Common myeloid progenitor, CD34-positive (primary cell): ENCODE results near the gene ATP9A.

ENCODE experiments used
- CTCF ChIA-PET: fragments of 350-600 bp; sonication (Branson Sonifier 250); formaldehyde crosslinking; loops from one replicate; lab custom pipeline; 2021; ENCODE audit warnings: antibody characterized with exemption; lab: Charles Lee
- POLR2A ChIA-PET: fragments of 350-600 bp; sonication (Branson Sonifier 250); formaldehyde crosslinking; loops from one replicate; lab custom pipeline; 2021; ENCODE audit warnings: antibody characterized with exemption; lab: Charles Lee
- DNase-seq, 3 donors: peaks; one replicate each; pipeline versions ENCODE4 v3.0.0 to v3.0.0-alpha.2; 2013
- H3K27ac ChIP-seq, 2 experiments: 1 replicate in 1 of 2; 2 replicates in 1 of 2; pipeline ENCODE4 v1.7.0; 2013; ENCODE audit warnings: inconsistent platforms in 2 of 2, low read length in 2 of 2, mild to moderate bottlenecking in 2 of 2, low read depth in 1 of 2, moderate library complexity in 1 of 2; ENCODE audit not compliant: severe bottlenecking in 2 of 2, insufficient read depth in 1 of 2, poor library complexity in 1 of 2
- H3K27me3 ChIP-seq, 5 experiments: replicated peaks in 2 of 5; 1 replicate in 3 of 5; 2 replicates in 2 of 5; pipeline versions ENCODE4 v1.6.1 to v1.7.0; 2013; ENCODE audit warnings: low read length in 4 of 5, mild to moderate bottlenecking in 2 of 5, moderate library complexity in 2 of 5, inconsistent platforms in 1 of 5; ENCODE audit not compliant: insufficient read depth in 5 of 5, control insufficient read depth in 4 of 5
- H3K36me3 ChIP-seq, 4 experiments: 1 replicate in 2 of 4; 2 replicates in 2 of 4; pipeline versions ENCODE4 v1.6.1 to v1.7.0; 2013; ENCODE audit warnings: low read length in 3 of 4, control low read depth in 1 of 4, mild to moderate bottlenecking in 1 of 4; ENCODE audit not compliant: control insufficient read depth in 4 of 4, insufficient read depth in 4 of 4
- H3K4me1 ChIP-seq, 4 experiments: 1 replicate in 3 of 4; 2 replicates in 1 of 4; pipeline versions ENCODE4 v1.6.1 to v1.7.1; 2013; ENCODE audit warnings: low read length in 3 of 4, mild to moderate bottlenecking in 3 of 4, control low read depth in 1 of 4, inconsistent platforms in 1 of 4, moderate library complexity in 1 of 4; ENCODE audit not compliant: control insufficient read depth in 4 of 4, insufficient read depth in 4 of 4; ENCODE audit errors: control extremely low read depth in 1 of 4
- H3K4me3 ChIP-seq, 7 experiments: 1 replicate in 4 of 7; 2 replicates in 3 of 7; pipeline versions ENCODE4 v1.5.1 to v1.7.0; 2013; ENCODE audit warnings: mild to moderate bottlenecking in 7 of 7, low read length in 6 of 7, moderate library complexity in 6 of 7, inconsistent platforms in 2 of 7, low read depth in 2 of 7, control low read depth in 1 of 7; ENCODE audit not compliant: insufficient read depth in 4 of 7, control insufficient read depth in 1 of 7; ENCODE audit errors: extremely low read depth in 1 of 7
- H3K9me3 ChIP-seq, 5 experiments: 1 replicate in 4 of 5; 2 replicates in 1 of 5; pipeline versions ENCODE4 v1.6.1 to v1.7.1; 2013; ENCODE audit warnings: low read length in 4 of 5, mild to moderate bottlenecking in 2 of 5, inconsistent platforms in 1 of 5, low read depth in 1 of 5, moderate library complexity in 1 of 5; ENCODE audit not compliant: control insufficient read depth in 4 of 5, insufficient read depth in 2 of 5; ENCODE audit errors: control extremely low read depth in 1 of 5
- WGBS: methylation state at CpG from one replicate; pipeline ENCODE4 v1.1.5; 2013; ENCODE audit not compliant: insufficient coverage; 5-methylcytosine and 5-hydroxymethylcytosine counted together

ATP9A gene

DNA sequence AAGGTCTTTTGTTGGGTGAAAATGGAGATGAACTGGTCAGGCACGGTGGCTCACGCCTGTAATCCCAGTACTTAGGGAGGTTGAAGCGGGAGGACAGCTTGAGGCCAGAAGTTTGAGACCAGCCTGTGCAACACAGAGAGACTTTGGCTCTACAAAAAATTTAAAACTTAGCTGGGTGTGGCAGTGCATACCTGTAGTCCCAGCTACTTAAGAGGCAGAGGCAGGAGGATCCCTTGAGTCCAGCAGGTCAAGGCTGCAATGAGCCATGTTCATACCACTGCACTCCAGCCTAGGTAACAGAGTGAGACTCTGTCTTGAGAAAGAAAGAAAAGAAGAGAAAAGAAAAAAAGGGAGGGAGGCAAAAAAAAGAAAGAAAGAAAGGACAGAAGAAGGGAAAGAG is 134.8 kb downstream of the ATP9A start:
- no peak overlapping the region for H3K4me3 ChIP-seq
- H3K4me1 ChIP-seq, result peaks cover 13 to 37% (median 23%) of the 10 kb centered on the region in 4 experiments
- H3K27ac ChIP-seq, result no peak overlapping the region
- no peaks in the 10 kb centered on the region for H3K27me3 ChIP-seq
- CTCF ChIA-PET, result interaction anchor here (1.2 kb wide), 1 partner anchor 91 kb away, joined by 3 read pairs; the partner anchor contains the start of gene NFATC2
- WGBS, result 100% methylated on average over 3 of the region's 3 CpGs
- H3K36me3 ChIP-seq, result peaks cover 0 to 3% (median 1%) of the 10 kb centered on the region in 4 experiments
- no peak for DNase-seq
- POLR2A ChIA-PET, result no interaction called here
- no peaks in the 10 kb centered on the region for H3K9me3 ChIP-seq

DNA sequence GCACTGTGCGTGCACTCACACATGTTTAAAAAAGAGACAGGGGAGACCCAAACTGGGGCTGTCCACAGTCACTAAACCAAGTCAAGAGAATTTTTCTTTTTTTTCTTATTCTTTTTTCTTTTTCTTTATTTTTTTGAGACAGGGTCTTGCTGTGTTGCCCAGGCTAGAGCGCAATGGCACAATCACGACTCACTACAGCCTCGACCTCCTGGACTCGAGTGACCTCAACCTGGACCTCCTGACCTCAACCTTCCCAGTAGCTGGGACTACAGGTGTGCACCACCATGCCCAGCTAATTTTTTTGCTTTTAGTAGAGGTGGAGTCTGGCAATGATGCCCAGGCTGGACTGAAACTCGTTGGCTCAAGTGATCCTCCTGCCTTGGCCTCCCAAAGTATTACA is 136.2 kb downstream of the ATP9A start:
- WGBS, result 100% methylated on average over 6 of the region's 6 CpGs
- H3K27me3 ChIP-seq, result no peaks in the 10 kb centered on the region
- H3K4me1 ChIP-seq, result peaks cover 13 to 37% (median 23%) of the 10 kb centered on the region in 4 experiments
- CTCF ChIA-PET, result interaction anchor here (0.7 to 1.4 kb wide), 2 partner anchors 66 to 296 kb away, joined by 3 read pairs; no protein-coding TSS in a partner anchor
- H3K27ac ChIP-seq, result peak overlapping the region in 1 of 2 experiments; percentile 36
- POLR2A ChIA-PET, result no interaction called here
- peaks cover 0 to 6% (median 0%) of the 10 kb centered on the region in 4 experiments for H3K36me3 ChIP-seq
- peak overlapping the region in 1 of 7 experiments; percentile 26 for H3K4me3 ChIP-seq
- H3K9me3 ChIP-seq, result no peaks in the 10 kb centered on the region
- DNase-seq, result no peak

GRCh38 chr20:51631011-51631950 is 136.9 kb downstream of the ATP9A start:
- 5% methylated on average over 15 of the region's 21 CpGs for WGBS
- H3K4me3 ChIP-seq, result peak overlapping the region in 5 of 7 experiments; percentile 0 to 60 (median 30)
- H3K4me1 ChIP-seq, result peaks cover 13 to 37% (median 23%) of the 10 kb centered on the region in 4 experiments
- peak overlapping the region; percentile 43 to 59 for H3K27ac ChIP-seq
- CTCF ChIA-PET, result interaction anchor here (0.7 to 1.5 kb wide), 5 partner anchors 9 to 455 kb away, joined by 3 read pairs; no protein-coding TSS in a partner anchor
- peak; percentile 94 to 99 (median 98) for DNase-seq
- H3K9me3 ChIP-seq, result no peaks in the 10 kb centered on the region
- H3K27me3 ChIP-seq, result no peaks in the 10 kb centered on the region
- peaks cover 0 to 6% (median 0%) of the 10 kb centered on the region in 4 experiments for H3K36me3 ChIP-seq
- POLR2A ChIA-PET, result interaction anchor here (0.5 to 1.2 kb wide), 3 partner anchors 19 to 88 kb away, joined by 3 to 4 read pairs (median 3); partner anchors contain the start of gene NFATC2

GRCh38 chr20:51629399-51630058 is 138.7 kb downstream of the ATP9A start:
- WGBS, result 81% methylated on average over 3 of the region's 3 CpGs
- no peak for DNase-seq
- CTCF ChIA-PET, result interaction anchor here (1.3 to 1.4 kb wide), 3 partner anchors 33 to 257 kb away, joined by 3 read pairs; no protein-coding TSS in a partner anchor
- Histone ChIP-seq H3K27me3 (no peaks in the 10 kb centered on the region), H3K4me1 (peaks cover 13 to 37% (median 23%) of the 10 kb centered on the region in 4 experiments), H3K27ac (no peak overlapping the region), H3K4me3 (no peak overlapping the region), H3K36me3 (peaks cover 0 to 9% (median 4%) of the 10 kb centered on the region in 4 experiments), H3K9me3 (no peaks in the 10 kb centered on the region)
- POLR2A ChIA-PET, result interaction anchor here (1.0 kb wide), 1 partner anchor 20 kb away, joined by 4 read pairs; no protein-coding TSS in a partner anchor

- peaks cover 0 to 9% (median 4%) of the 10 kb centered on the region in 4 experiments for H3K36me3 ChIP-seq
- CTCF ChIA-PET, result interaction anchor here (0.5 to 1.4 kb wide), 5 partner anchors 34 to 475 kb away, joined by 3 read pairs; no protein-coding TSS in a partner anchor
- 95% methylated on average over 6 of the region's 8 CpGs for WGBS
- H3K9me3 ChIP-seq, result no peaks in the 10 kb centered on the region
- no peak overlapping the region for H3K4me3 ChIP-seq
- no peak for DNase-seq
- H3K27me3 ChIP-seq, result no peaks in the 10 kb centered on the region
- POLR2A ChIA-PET, result no interaction called here
- H3K27ac ChIP-seq, result no peak overlapping the region
- H3K4me1 ChIP-seq, result peaks cover 13 to 37% (median 23%) of the 10 kb centered on the region in 4 experiments
Observed at GRCh38 chr20:51628533-51629398, 139.4 kb downstream of the ATP9A start.

- no peak overlapping the region for H3K27ac ChIP-seq
- H3K27me3 ChIP-seq, result no peaks in the 10 kb centered on the region
- H3K9me3 ChIP-seq, result no peaks in the 10 kb centered on the region
- WGBS, result 98% methylated on average over 9 of the region's 10 CpGs
- no peak for DNase-seq
- ChIA-PET CTCF (interaction anchor here (1.4 kb wide), 1 partner anchor 33 kb away, joined by 3 read pairs; no protein-coding TSS in a partner anchor), POLR2A (no interaction called here)
- peaks cover 0 to 9% (median 5%) of the 10 kb centered on the region in 4 experiments for H3K36me3 ChIP-seq
- peaks cover 13 to 37% (median 23%) of the 10 kb centered on the region in 4 experiments for H3K4me1 ChIP-seq
- H3K4me3 ChIP-seq, result no peak overlapping the region
Observed at GRCh38 chr20:51627586-51627985, 140.6 kb downstream of the ATP9A start.
